A549 (cell line): ENCODE results near the gene REC8.

Experiments used
- CTCF ChIP-seq: fragments of >200 bp; sonication (Bioruptor Twin); formaldehyde crosslinking; IDR thresholded peaks from 3 replicates; pipeline ENCODE4 v1.5.1; 2016
- JUNB ChIP-seq: fragments of >200 bp; sonication (Bioruptor Twin); formaldehyde crosslinking; IDR thresholded peaks from 2 replicates; pipeline ENCODE4 v1.6.1; 2016
- KDM1A ChIP-seq: fragments of 200-600 bp; sonication (generic); IDR thresholded peaks from 2 replicates; pipeline ENCODE4 v1.6.1; 2016; ENCODE audit warnings: low read depth, mild to moderate bottlenecking
- MAFK ChIP-seq: fragments of 450-650 bp; IDR thresholded peaks from 2 replicates; pipeline ENCODE4 v1.6.1; 2014; ENCODE audit not compliant: partially characterized antibody
- POLR2A ChIP-seq: IDR thresholded peaks from 2 replicates; pipeline ENCODE4 v1.6.1; 2012; ENCODE audit warnings: mild to moderate bottlenecking, low read length
- RAD21 ChIP-seq, 2 experiments: fragments of >200 bp in 1 of 2; sonication (Bioruptor Twin) in 1 of 2; formaldehyde crosslinking in 1 of 2; IDR thresholded peaks in 1 of 2; conservative IDR thresholded peaks in 1 of 2; 2 replicates in 1 of 2; 3 replicates in 1 of 2; pipeline ENCODE4 v1.6.1; 2012 to 2018; ENCODE audit warnings: inconsistent platforms in 1 of 2
- REST ChIP-seq: fragments of 200-600 bp; sonication (generic); IDR thresholded peaks from 2 replicates; pipeline ENCODE4 v1.6.1; 2016; ENCODE audit warnings: antibody characterized with exemption, mild to moderate bottlenecking, moderate library complexity
- RNF2 ChIP-seq: fragments of 200-600 bp; sonication (generic); IDR thresholded peaks from 2 replicates; pipeline ENCODE4 v1.6.1; 2016; ENCODE audit warnings: low read depth, mild to moderate bottlenecking, antibody characterized with exemption, moderate library complexity, borderline replicate concordance

- TF ChIP-seq POLR2A, result no peak
- no peak for TF ChIP-seq RAD21 (conservative IDR thresholded peaks at IDR 0.05 in 1 of 2, IDR thresholded peaks at IDR 0.05 in 1 of 2)
- no peak for TF ChIP-seq CTCF
- no peak for TF ChIP-seq MAFK
- TF ChIP-seq RNF2, result no peak
- TF ChIP-seq JUNB, result no peak
- no peak for TF ChIP-seq KDM1A
- TF ChIP-seq REST, result no peak
These were observed 47.6 kb downstream of the REC8 start for GRCh38 chr14:24219521-24219920.
